K562 (cell line): Measurements from ENCODE around the gene LARP7. TPM values are rescaled to one million over a fixed set of nuclear protein-coding genes. Genes with fewer than 3 reads are reported as not detected.

Experiments used
- ATAC-seq: fragments of 200-7000 bp; cut with Tn5 transposase; 3 replicates; pipeline ENCODE4 v1.9.1; 2020; ENCODE audit warnings: moderate library complexity
- BruUV-seq: library from RNA; stranded (reverse); fragments of 400-500 nt; replicated peaks from 2 replicates; lab custom pipeline; 2021; lab: Mats Ljungman, UMichigan
- CTCF ChIA-PET: fragments of 300-600 bp; formaldehyde crosslinking; extraction: SDS; loops from one replicate; lab custom pipeline; 2021; ENCODE audit warnings: low intra/inter-chr PET ratio; lab: Yijun Ruan, JAX
- POLR2A ChIA-PET: fragments of 300-600, 350-650 bp; sonication (Branson Sonifier 250); formaldehyde crosslinking; extraction: SDS; loops from one replicate; lab custom pipeline; 2021; ENCODE audit warnings: antibody characterized with exemption, inconsistent platforms; lab: Yijun Ruan, JAX
- DNase-seq, 4 experiments: peaks; one replicate each; pipeline versions ENCODE4 v3.0.0 to v3.0.0-alpha.2; 2011 to 2018; ENCODE audit warnings: low spot score in 3 of 4, mixed read lengths in 3 of 4; ENCODE audit errors: extremely low read depth in 1 of 4
- FAIRE-seq: peaks from 2 replicates; lab custom pipeline; 2011; peaks lifted over from hg19 to GRCh38; lab: Jason Lieb, UNC
- H2AFZ ChIP-seq: 2 replicates; pipeline ENCODE4 v1.6.0; 2011; ENCODE audit warnings: low read depth, low read length, control low read depth, inconsistent platforms
- H3K27ac ChIP-seq: fragments of 200-600 bp; 3 replicates; pipeline ENCODE4 v1.8.0; 2011; ENCODE audit warnings: low read depth, mild to moderate bottlenecking, control low read depth, inconsistent platforms, low read length, moderate library complexity, mixed read lengths; ENCODE audit errors: extremely low read depth
- H3K27me3 ChIP-seq, 2 experiments: fragments of 300-600 bp in 1 of 2; 2 replicates in 1 of 2; 3 replicates in 1 of 2; pipeline versions ENCODE4 v1.6.0 to v1.8.0; 2011; ENCODE audit warnings: inconsistent platforms in 2 of 2, low read length in 2 of 2, mild to moderate bottlenecking in 1 of 2, mixed read lengths in 1 of 2, moderate library complexity in 1 of 2; ENCODE audit not compliant: control insufficient read depth in 2 of 2, insufficient read depth in 2 of 2
- H3K36me3 ChIP-seq: fragments of 300-600 bp; 3 replicates; pipeline ENCODE4 v1.8.0; 2011; ENCODE audit warnings: mild to moderate bottlenecking, low read length, inconsistent platforms; ENCODE audit not compliant: control insufficient read depth, insufficient read depth
- H3K4me1 ChIP-seq, 2 experiments: fragments of 200-600 bp in 1 of 2; replicated peaks in 1 of 2; 2 replicates in 1 of 2; 3 replicates in 1 of 2; pipeline versions ENCODE4 v1.5.1 to v1.8.0; 2011; ENCODE audit warnings: inconsistent platforms in 2 of 2, low read length in 2 of 2, mild to moderate bottlenecking in 1 of 2, mixed read lengths in 1 of 2, moderate library complexity in 1 of 2; ENCODE audit not compliant: control insufficient read depth in 2 of 2, insufficient read depth in 2 of 2
- H3K4me2 ChIP-seq: 2 replicates; pipeline ENCODE4 v1.6.1; 2011; ENCODE audit warnings: low read length, control low read depth, inconsistent platforms, mixed read lengths; ENCODE audit not compliant: insufficient read depth
- H3K4me3 ChIP-seq: fragments of 200-600 bp; sonication (generic), shearing (Covaris generic); 2 replicates; pipeline ENCODE4 v1.5.1; 2016; ENCODE audit warnings: control low read depth, inconsistent platforms
- H3K79me2 ChIP-seq: fragments of 200-600 bp; 3 replicates; pipeline ENCODE4 v1.8.0; 2011; ENCODE audit warnings: low read length, inconsistent platforms; ENCODE audit not compliant: control insufficient read depth, insufficient read depth
- H3K9ac ChIP-seq, 2 experiments: 2 replicates each; pipeline versions ENCODE4 v1.6.0 to v1.6.1; 2011; ENCODE audit warnings: low read depth in 2 of 2, low read length in 2 of 2, control low read depth in 1 of 2, inconsistent platforms in 1 of 2, mild to moderate bottlenecking in 1 of 2, mixed read lengths in 1 of 2; ENCODE audit not compliant: insufficient read depth in 1 of 2
- H3K9me1 ChIP-seq: one replicate; pipeline ENCODE4 v1.6.0; 2011; ENCODE audit warnings: inconsistent platforms, mild to moderate bottlenecking, low read length, moderate library complexity; ENCODE audit not compliant: control insufficient read depth, insufficient read depth
- H3K9me3 ChIP-seq: replicated peaks from 2 replicates; pipeline ENCODE4 v1.5.1; 2011; ENCODE audit warnings: low read depth, low read length, inconsistent platforms; ENCODE audit not compliant: control insufficient read depth, insufficient read depth
- H4K20me1 ChIP-seq: replicated peaks from 2 replicates; pipeline ENCODE4 v1.6.1; 2011; ENCODE audit warnings: low read length, inconsistent platforms, mixed read lengths; ENCODE audit not compliant: control insufficient read depth, insufficient read depth
- CHD1 ChIP-seq: fragments of 200-600 bp; sonication (generic); IDR thresholded peaks from one replicate; pipeline ENCODE4 v1.6.1; 2012; ENCODE audit warnings: mild to moderate bottlenecking, moderate library complexity, low read length, inconsistent platforms
- FOXK2 ChIP-seq, 2 experiments: fragments of 450-650 bp; IDR thresholded peaks in 1 of 2; conservative IDR thresholded peaks in 1 of 2; 2 replicates each; pipeline ENCODE4 v1.6.1; 2016; ENCODE audit warnings: low read depth in 2 of 2, mild to moderate bottlenecking in 1 of 2
- HES1 ChIP-seq: fragments of 450-650 bp; IDR thresholded peaks from 2 replicates; pipeline ENCODE4 v1.6.1; 2016; ENCODE audit warnings: low read depth, mild to moderate bottlenecking, moderate library complexity
- HIVEP1 ChIP-seq: fragments of 250-450 bp; sonication (Bioruptor Pico); IDR thresholded peaks from 2 replicates; pipeline ENCODE4 v1.4.0; 2020; ENCODE audit warnings: mild to moderate bottlenecking
- HNRNPK ChIP-seq: fragments of 200-400 bp; formaldehyde crosslinking; IDR thresholded peaks from one replicate; pipeline ENCODE4 v1.6.1; 2018; ENCODE audit warnings: mild to moderate bottlenecking, low read depth, low read length; ENCODE audit not compliant: poor library complexity, severe bottlenecking
- KAT8 ChIP-seq: fragments of 450-650 bp; IDR thresholded peaks from 2 replicates; pipeline ENCODE4 v1.6.1; 2016; ENCODE audit warnings: low read depth, mild to moderate bottlenecking
- PHF8 ChIP-seq: fragments of 200-600 bp; sonication (generic); IDR thresholded peaks from 2 replicates; pipeline ENCODE4 v1.6.1; 2012; ENCODE audit warnings: mixed run types, mild to moderate bottlenecking, inconsistent platforms, low read length, moderate library complexity, borderline replicate concordance
- PKNOX1 ChIP-seq: fragments of 450-650 bp; IDR thresholded peaks from 2 replicates; pipeline ENCODE4 v1.6.1; 2016
- TARDBP ChIP-seq: fragments of 450-650 bp; IDR thresholded peaks from 2 replicates; pipeline ENCODE4 v1.6.1; 2016
- TEAD2 ChIP-seq: fragments of 450-650 bp; IDR thresholded peaks from 2 replicates; pipeline ENCODE4 v1.6.1; 2016; ENCODE audit warnings: missing genetic modification characterization, control low read depth, missing compliant biosample characterization
- XRCC4 ChIP-seq: IDR thresholded peaks from one replicate; pipeline ENCODE4 v1.6.1; 2011; ENCODE audit not compliant: insufficient read depth, insufficient read length; ENCODE audit errors: extremely low read depth
- ZNF512 ChIP-seq: IDR thresholded peaks from 2 replicates; pipeline ENCODE4 v1.6.1; 2016; ENCODE audit warnings: missing genetic modification characterization, missing compliant biosample characterization
- WGBS: fragments of 100-300 bp; shearing (Covaris generic); methylation state at CpG from one replicate; pipeline ENCODE4 v1.1.6; 2016; ENCODE audit warnings: low coverage, mixed read lengths; ENCODE audit not compliant: insufficient coverage; ENCODE audit errors: missing lambda C conversion rate; 5-methylcytosine and 5-hydroxymethylcytosine counted together
- in situ Hi-C: fragments of 300-500 bp; cut with MboI; formaldehyde crosslinking; loops from 4 replicates; pipeline ENCODE4 v1.15.0; 2018; ENCODE audit warnings: inconsistent platforms, mixed read lengths
- intact Hi-C: fragments of 100-400 bp; cut with micrococcal nuclease; formaldehyde crosslinking; loops from 2 replicates; pipeline ENCODE4 v1.14.2; 2022
- polyA plus RNA-seq, 8 experiments: library from polyadenylated mRNA; depleted of rRNA in 4 of 8; stranded (reverse) in 5 of 8; unstranded in 3 of 8; fragments of >200 nt; fragmentation: Nextera tagmentation in 2 of 8; fragmentation: Illumina TruSeq in 1 of 8; extraction: Ambion mirVana in 2 of 8; extraction: Trizol in 1 of 8; gene quantifications; 2 replicates each; pipeline versions ENCODE4 v1.2.1 to v1.2.3, GENCODE V29; 2011 to 2014; ENCODE audit warnings: inconsistent platforms in 1 of 8, missing spikeins in 1 of 8
- total RNA-seq, 7 experiments: library from RNA; depleted of rRNA in 6 of 7; stranded (reverse); fragments of >200 nt in 6 of 7; fragmentation: Illumina TruSeq in 2 of 7; extraction: Trizol in 2 of 7; gene quantifications; 2 replicates each; pipeline versions ENCODE4 v1.2.1 to v1.2.3, GENCODE V29; 2011 to 2021; ENCODE audit warnings: low replicate concordance in 1 of 7

LARP7 gene
- total and polyA plus RNA-seq, 9 of the 15 experiments (the other 6 are each of a cell fraction or from before 2014, with no cell fraction given): 30.1 to 76.9 (median 56.0) TPM

GRCh38 chr4:112702892-112703291 lies 65.9 kb downstream of the LARP7 start:
- ATAC-seq (no peak), FAIRE-seq (no peak), DNase-seq (no peak)
- H3K4me2 ChIP-seq: no peak overlapping the region
- 0% methylated on average over 1 of the region's 1 CpG for WGBS
- H3K9me3 ChIP-seq: no peaks in the 10 kb centered on the region
- no peak overlapping the region for H3K4me3 ChIP-seq
- H3K27me3 ChIP-seq: peaks cover 17 to 20% of the 10 kb centered on the region in 2 experiments
- ChIA-PET POLR2A (interaction anchor here (0.6 kb wide), 1 partner anchor 29 kb away, joined by 3 read pairs; no protein-coding TSS in a partner anchor), CTCF (no interaction called here)
- no TSS peak for BruUV-seq
- no peaks in the 10 kb centered on the region for H3K79me2 ChIP-seq
- H3K36me3 ChIP-seq: no peaks in the 10 kb centered on the region
- H3K27ac ChIP-seq: no peak overlapping the region
- no peak overlapping the region for H3K9ac ChIP-seq
- no peaks in the 10 kb centered on the region for H4K20me1 ChIP-seq
- H3K9me1 ChIP-seq: no peaks in the 10 kb centered on the region
- no peak overlapping the region for H2AFZ ChIP-seq
- peaks cover 0 to 8% of the 10 kb centered on the region in 2 experiments; a peak in 2 of 5 replicates for H3K4me1 ChIP-seq
- TF ChIP-seq PKNOX1 (no peak), XRCC4 (no peak), FOXK2 (conservative IDR thresholded peaks at IDR 0.05 in 1 of 2, IDR thresholded peaks at IDR 0.05 in 1 of 2; ENCODE audit: low read depth in 2 of 2) (no peak), TEAD2 (tag) (no peak)
- in situ Hi-C loops (no loop called here), intact Hi-C loops (no loop called here)

- DNase-seq (no peak), ATAC-seq (no peak), FAIRE-seq (no peak)
- Histone ChIP-seq H3K27ac (no peak overlapping the region), H3K4me1 (peaks cover 0 to 8% of the 10 kb centered on the region in 2 experiments; a peak in 2 of 5 replicates), H3K79me2 (no peaks in the 10 kb centered on the region), H4K20me1 (no peaks in the 10 kb centered on the region), H2AFZ (no peak overlapping the region), H3K9ac (no peak overlapping the region), H3K36me3 (no peaks in the 10 kb centered on the region), H3K4me3 (no peak overlapping the region), H3K9me1 (no peaks in the 10 kb centered on the region), H3K9me3 (no peaks in the 10 kb centered on the region), H3K4me2 (no peak overlapping the region), H3K27me3 (peaks cover 17 to 20% of the 10 kb centered on the region in 2 experiments)
- WGBS: 0% methylated on average over 4 of the region's 7 CpGs
- BruUV-seq: no TSS peak
- in situ Hi-C loops: no loop called here
- intact Hi-C loops: no loop called here
- ChIA-PET POLR2A (no interaction called here), CTCF (no interaction called here)
- TF ChIP-seq HNRNPK (no peak), ZNF512 (tag) (peak; percentile 90; the same call in 1 of the 2 replicates), HES1 (no peak), CHD1 (no peak), TARDBP (no peak), HIVEP1 (CRISPR knock-in tag) (no peak), PHF8 (no peak), KAT8 (no peak)
Observed at GRCh38 chr4:112704322-112704721, 67.4 kb downstream of the LARP7 start.
